GM19043 (cell line): Measurements from ENCODE around the gene NAE1.
"Not testable (repeated sequence)": the region's sequence is repeated elsewhere in the genome, so short reads cannot be mapped to it uniquely, and the experiment has no call there.

Experiments used
- ATAC-seq: cut with Tn5 transposase; IDR thresholded peaks from one replicate; pipeline ENCODE4 v1.9.1; 2021; ENCODE audit warnings: low read depth; ENCODE audit not compliant: unreplicated experiment

NAE1 gene

GRCh38 chr16:66809765-66810164 lies 21.0 kb downstream of the NAE1 start:
- no peak for ATAC-seq

- no peak for ATAC-seq
Observed at GRCh38 chr16:66802159-66802558, 28.6 kb downstream of the NAE1 start.

- ATAC-seq = no peak
Observed at GRCh38 chr16:66801320-66802105, 29.3 kb downstream of the NAE1 start, which contains the start of gene TERB1. Gene TERB1 (minus strand): TSS chr16:66801584. CDS start chr16:66796798, 4,786 bp downstream.

GRCh38 chr16:66800856-66801255 lies 29.9 kb downstream of the NAE1 start:
- no peak for ATAC-seq

- no peak for ATAC-seq
Observed at GRCh38 chr16:66798161-66798560, 32.6 kb downstream of the NAE1 start.

- ATAC-seq = not testable (repeated sequence)
Observed at GRCh38 chr16:66793984-66794383, 36.8 kb downstream of the NAE1 start.

GRCh38 chr16:66790130-66790733 lies 40.5 kb downstream of the NAE1 start:
- no peak for ATAC-seq

- no peak for ATAC-seq
Observed at GRCh38 chr16:66787427-66787826, 43.3 kb downstream of the NAE1 start.

GRCh38 chr16:66786551-66786950 lies 44.2 kb downstream of the NAE1 start:
- ATAC-seq = no peak

GRCh38 chr16:66776457-66776856 lies 54.3 kb downstream of the NAE1 start:
- ATAC-seq = no peak

- ATAC-seq = no peak
Observed at GRCh38 chr16:66774981-66775380, 55.8 kb downstream of the NAE1 start.

GRCh38 chr16:66758086-66758485 lies 72.7 kb downstream of the NAE1 start:
- ATAC-seq = no peak

- ATAC-seq = no peak
Observed at GRCh38 chr16:66754819-66755218, 76.0 kb downstream of the NAE1 start.

- ATAC-seq = no peak
Observed at GRCh38 chr16:66754211-66754610, 76.6 kb downstream of the NAE1 start.

GRCh38 chr16:66752958-66753357 lies 77.8 kb downstream of the NAE1 start:
- ATAC-seq = no peak
